ENCODE results near the gene KEAP1.

- TF ChIP-seq POLR2A (IDR thresholded peaks at IDR 0.05) (no peak), CTCF (IDR thresholded peaks at IDR 0.05) (no peak)
These were observed 24.7 kb downstream of the KEAP1 start for GRCh38 chr19:10478476-10478875.
